HG02885 (cell line): ENCODE data around the gene RAB13.

Experiments
- ATAC-seq: cut with Tn5 transposase; IDR thresholded peaks from one replicate; pipeline ENCODE4 v1.9.1; 2021; ENCODE audit warnings: mild to moderate bottlenecking; ENCODE audit not compliant: unreplicated experiment, poor library complexity

Gene RAB13

DNA sequence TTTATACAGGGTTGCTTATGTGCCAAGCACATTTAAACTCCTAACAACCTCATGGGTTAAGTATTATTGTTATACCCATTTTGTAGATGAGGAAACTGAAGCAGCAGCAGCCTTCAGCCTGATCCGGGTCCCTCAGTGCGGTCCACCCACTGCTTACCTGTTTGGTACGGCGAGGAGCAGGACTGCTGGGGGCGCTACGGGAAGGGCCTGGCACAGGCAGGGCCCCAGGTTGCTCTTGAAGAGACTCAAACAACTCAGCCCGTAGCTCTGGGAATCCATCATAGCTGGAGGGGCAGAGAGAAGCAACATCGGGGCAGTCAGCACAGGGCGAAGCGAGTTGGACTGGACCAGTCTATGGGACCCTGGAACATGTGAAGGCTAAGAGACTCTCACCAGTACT is 48.8 kb downstream of the RAB13 start:
- no peak for ATAC-seq

- no peak for ATAC-seq
Observed at GRCh38 chr1:153936011-153936802, 49.9 kb downstream of the RAB13 start.

- no peak for ATAC-seq
Observed at GRCh38 chr1:153934746-153935145, 51.4 kb downstream of the RAB13 start.

DNA sequence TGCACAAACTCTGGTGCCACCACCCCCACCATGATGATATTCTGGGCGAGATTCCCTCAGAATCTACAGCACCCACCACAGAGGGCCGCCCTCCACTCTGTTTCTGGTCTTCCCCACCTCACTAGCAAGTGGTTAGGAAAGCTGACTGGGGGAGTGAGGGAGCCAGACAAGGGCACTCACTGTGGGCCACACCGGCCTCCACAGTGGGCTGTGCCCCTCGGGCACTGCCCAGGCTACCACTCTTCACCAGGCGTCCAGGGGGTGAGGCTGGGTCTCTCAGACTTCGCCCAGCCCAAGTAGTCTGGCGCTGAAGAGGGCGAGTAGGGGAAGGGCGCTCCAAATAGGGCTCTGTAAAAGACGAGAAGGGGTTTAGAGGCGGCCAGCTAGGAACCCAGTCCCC is 52.2 kb downstream of the RAB13 start:
- ATAC-seq = no peak

GRCh38 chr1:153933430-153933829 is 52.7 kb downstream of the RAB13 start:
- ATAC-seq = no peak

DNA sequence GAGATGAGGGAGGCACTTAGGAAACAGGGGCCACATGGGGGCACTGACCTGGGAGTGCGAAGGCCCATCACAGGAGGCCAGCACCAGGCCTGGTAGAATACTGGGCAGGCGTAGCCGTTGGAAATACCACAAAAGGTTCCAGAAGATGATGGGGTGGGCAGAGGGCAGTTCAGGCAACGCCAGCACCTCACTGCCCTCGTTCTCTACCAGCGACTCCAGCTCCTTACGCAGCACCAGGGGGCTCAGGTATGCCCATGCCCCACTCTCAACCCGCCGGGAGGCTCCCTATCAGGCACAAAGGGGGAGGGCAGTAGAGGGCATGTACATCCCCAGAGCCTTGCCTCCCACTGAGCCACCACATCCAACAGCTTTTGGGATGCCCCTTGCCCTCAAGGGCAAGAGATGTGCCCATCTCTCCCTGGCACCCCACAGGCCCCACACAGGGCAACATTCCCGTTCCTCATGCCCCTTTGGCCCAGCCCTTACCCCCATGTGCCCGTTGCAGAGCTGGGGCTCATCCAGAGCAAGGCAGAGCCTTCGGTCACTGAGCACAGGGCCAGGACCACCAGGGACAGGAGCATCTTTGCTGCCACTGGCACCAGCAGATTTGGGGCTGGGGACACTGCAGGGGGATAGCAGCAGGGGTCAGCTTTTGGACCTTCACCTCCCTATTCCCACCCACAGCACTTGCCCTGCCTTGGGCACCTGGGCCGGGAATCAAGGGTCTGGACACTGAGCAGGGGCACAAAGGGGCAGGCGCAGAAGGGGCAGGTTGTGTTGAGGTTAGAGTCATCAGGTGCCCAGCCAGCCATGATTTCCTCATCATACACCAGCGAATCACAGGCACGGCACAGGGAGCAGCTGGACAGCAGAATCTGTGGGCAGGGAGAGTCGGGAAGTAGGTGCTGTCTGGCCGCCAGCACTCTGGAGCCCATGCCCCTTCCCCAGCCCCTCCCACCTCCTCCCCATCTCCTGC is 53.7 kb downstream of the RAB13 start:
- no peak for ATAC-seq
